ENCODE data around the gene SLC35D2. TPM values are rescaled to one million over a fixed set of nuclear protein-coding genes. Genes with fewer than 3 reads are reported as not detected.
A peak's percentile ranks its signal among the peaks of the same experiment; 100 is the strongest.

SLC35D2 gene
- total and polyA plus RNA-seq, 7 donors: 12.9 to 118 (median 22.4) TPM

GRCh38 chr9:96423985-96424336 is 40.5 kb upstream of the SLC35D2 start:
- 90% methylated on average over 6 of the region's 6 CpGs for WGBS, 2 donors
- TF ChIP-seq POLR2AphosphoS5 (IDR thresholded peaks at IDR 0.05): no peak
- no peak overlapping the region for H3K4me3 ChIP-seq
- no peak for DNase-seq
- intact Hi-C loops (cut with DNase I): no loop called here
- H3K36me3 ChIP-seq: no peaks in the 10 kb centered on the region
- no peaks in the 10 kb centered on the region for H3K9me3 ChIP-seq
- peaks cover 0 to 22% (median 19%) of the 10 kb centered on the region in 4 donors for H3K4me1 ChIP-seq
- H3K27ac ChIP-seq: no peak overlapping the region
- no peaks in the 10 kb centered on the region for H3K27me3 ChIP-seq

GRCh38 chr9:96423322-96423984 is 39.9 kb upstream of the SLC35D2 start:
- Histone ChIP-seq H3K27me3 (no peaks in the 10 kb centered on the region), H3K4me1 (peaks cover 0 to 22% (median 19%) of the 10 kb centered on the region in 4 donors), H3K4me3 (no peak overlapping the region), H3K27ac (no peak overlapping the region), H3K9me3 (no peaks in the 10 kb centered on the region), H3K36me3 (no peaks in the 10 kb centered on the region)
- 90 to 93% methylated on average over 8 of the region's 8 CpGs for WGBS, 2 donors
- DNase-seq: no peak
- TF ChIP-seq CTCF (IDR thresholded peaks at IDR 0.05) (no peak), POLR2A (IDR thresholded peaks at IDR 0.05) (no peak), POLR2AphosphoS5 (IDR thresholded peaks at IDR 0.05) (no peak), EP300 (IDR thresholded peaks at IDR 0.05) (no peak)
- intact Hi-C loops (cut with DNase I): no loop called here

GRCh38 chr9:96420468-96421219 is 37.1 kb upstream of the SLC35D2 start:
- Histone ChIP-seq H3K36me3 (no peaks in the 10 kb centered on the region), H3K4me1 (peaks cover 0 to 37% (median 28%) of the 10 kb centered on the region in 4 donors), H3K9me3 (no peaks in the 10 kb centered on the region), H3K4me3 (no peak overlapping the region), H3K27me3 (no peaks in the 10 kb centered on the region), H3K27ac (peak overlapping the region; percentile 98 to 100 (median 98))
- DNase-seq: no peak
- TF ChIP-seq POLR2A (IDR thresholded peaks at IDR 0.05) (no peak), POLR2AphosphoS5 (IDR thresholded peaks at IDR 0.05) (peak in 2 of 4 donors; percentile 33 to 54)
- intact Hi-C loops (cut with DNase I): no loop called here
- WGBS, 2 donors: 55 to 57% methylated on average over 6 of the region's 6 CpGs

GRCh38 chr9:96419691-96419969 is 36.1 kb upstream of the SLC35D2 start:
- Histone ChIP-seq H3K27me3 (no peaks in the 10 kb centered on the region), H3K36me3 (no peaks in the 10 kb centered on the region), H3K27ac (peak overlapping the region; percentile 98 to 100 (median 98)), H3K4me1 (peaks cover 0 to 37% (median 28%) of the 10 kb centered on the region in 4 donors), H3K4me3 (peak overlapping the region; percentile 52 to 92 (median 82)), H3K9me3 (no peaks in the 10 kb centered on the region)
- WGBS, 2 donors: 33 to 63% methylated on average over 2 of the region's 2 CpGs
- intact Hi-C loops (cut with DNase I): loop anchor here (2.0 kb wide), 2 partner anchors 35 to 235 kb away; partner anchors contain the start of gene PRXL2C
- no peak for DNase-seq
- no peak for TF ChIP-seq POLR2AphosphoS5 (IDR thresholded peaks at IDR 0.05)
- no peak for TF ChIP-seq EP300 (IDR thresholded peaks at IDR 0.05)
- no peak for TF ChIP-seq POLR2A (IDR thresholded peaks at IDR 0.05)
- TF ChIP-seq CTCF (IDR thresholded peaks at IDR 0.05): no peak

GRCh38 chr9:96418920-96419690 is 35.6 kb upstream of the SLC35D2 start:
- no peaks in the 10 kb centered on the region for H3K9me3 ChIP-seq
- peaks cover 0 to 37% (median 28%) of the 10 kb centered on the region in 4 donors for H3K4me1 ChIP-seq
- H3K4me3 ChIP-seq: peak overlapping the region; percentile 52 to 92 (median 82)
- H3K36me3 ChIP-seq: no peaks in the 10 kb centered on the region
- TF ChIP-seq EP300 (IDR thresholded peaks at IDR 0.05): no peak
- TF ChIP-seq POLR2A (IDR thresholded peaks at IDR 0.05): peak; percentile 27 to 46
- no peak for TF ChIP-seq CTCF (IDR thresholded peaks at IDR 0.05)
- TF ChIP-seq POLR2AphosphoS5 (IDR thresholded peaks at IDR 0.05): peak; percentile 26 to 76 (median 53)
- H3K27me3 ChIP-seq: no peaks in the 10 kb centered on the region
- WGBS, 2 donors: 0 to 1% methylated on average over 58 of the region's 58 CpGs
- intact Hi-C loops (cut with DNase I): loop anchor here (1.0 to 2.0 kb wide), 3 partner anchors 31 to 236 kb away; partner anchors contain the start of genes HABP4 and PRXL2C
- peak; percentile 82 for DNase-seq
- peak overlapping the region; percentile 98 to 100 (median 98) for H3K27ac ChIP-seq
